Measurements from ENCODE around the gene PRX.
"Not testable (repeated sequence)": the region's sequence is repeated elsewhere in the genome, so short reads cannot be mapped to it uniquely, and the experiment has no call there.

Gene PRX

GRCh38 chr19:40413291-40413845, at the start of gene PRX:
PRX (minus strand) TSS chr19:40413378; CDS start chr19:40407932, 5,446 bp downstream.
- peak; percentile 82 for DNase-seq (ENCODE audit: low spot score)

GRCh38 chr19:40461669-40462221, 48.6 kb upstream of the PRX start:
- no peak for DNase-seq (ENCODE audit: low spot score)

GRCh38 chr19:40460185-40460584, 47.0 kb upstream of the PRX start:
- no peak for DNase-seq (ENCODE audit: low spot score)

GRCh38 chr19:40458597-40458974, 45.4 kb upstream of the PRX start:
- no peak for DNase-seq (ENCODE audit: low spot score)

- no peak for DNase-seq (ENCODE audit: low spot score)
These were observed 44.9 kb upstream of the PRX start for GRCh38 chr19:40457953-40458596.

- DNase-seq (ENCODE audit: low spot score) = no peak
These were observed 43.9 kb upstream of the PRX start for GRCh38 chr19:40457048-40457447.

- DNase-seq (ENCODE audit: low spot score) = not testable (repeated sequence)
These were observed 40.8 kb upstream of the PRX start for GRCh38 chr19:40453943-40454342.

- no peak for DNase-seq (ENCODE audit: low spot score)
These were observed 40.1 kb upstream of the PRX start for GRCh38 chr19:40453151-40453735.

GRCh38 chr19:40452016-40452415, 38.8 kb upstream of the PRX start:
- DNase-seq (ENCODE audit: low spot score) = no peak

- no peak for DNase-seq (ENCODE audit: low spot score)
These were observed 37.5 kb upstream of the PRX start for GRCh38 chr19:40450664-40451063.

GRCh38 chr19:40449506-40449905, 36.3 kb upstream of the PRX start:
- no peak for DNase-seq (ENCODE audit: low spot score)

GRCh38 chr19:40446263-40446784, 33.1 kb upstream of the PRX start:
- DNase-seq (ENCODE audit: low spot score) = no peak

GRCh38 chr19:40445780-40446262, 32.6 kb upstream of the PRX start:
- peak; percentile 70 for DNase-seq (ENCODE audit: low spot score)

- no peak for DNase-seq (ENCODE audit: low spot score)
These were observed 31.7 kb upstream of the PRX start for GRCh38 chr19:40444825-40445312.

GRCh38 chr19:40444000-40444824, 31.0 kb upstream of the PRX start, which contains the start of gene SERTAD3:
SERTAD3 (minus strand) TSS chr19:40444335; CDS start chr19:40442080, 2,255 bp downstream.
- peak; percentile 93 for DNase-seq (ENCODE audit: low spot score)

GRCh38 chr19:40443131-40443999, 30.2 kb upstream of the PRX start:
- DNase-seq (ENCODE audit: low spot score) = peak; percentile 93

- no peak for DNase-seq (ENCODE audit: low spot score)
These were observed 29.4 kb upstream of the PRX start for GRCh38 chr19:40442328-40443130.

GRCh38 chr19:40441719-40442253, 28.6 kb upstream of the PRX start:
- no peak for DNase-seq (ENCODE audit: low spot score)

GRCh38 chr19:40438284-40438683, 25.1 kb upstream of the PRX start:
- no peak for DNase-seq (ENCODE audit: low spot score)

All from iPS-NIHi11 (cell line).